ENCODE measurements around the gene LARP4B.

The LARP4B gene

GRCh38 chr10:958106-958505 lies 26.6 kb upstream of the LARP4B start:
- no peak for DNase-seq (ENCODE audit: low spot score)
- no peak for TF ChIP-seq CTCF (IDR thresholded peaks at IDR 0.05; ENCODE audit: extremely low read depth, missing control alignments)

GRCh38 chr10:955820-956217 lies 24.3 kb upstream of the LARP4B start:
- no peak for TF ChIP-seq CTCF (IDR thresholded peaks at IDR 0.05; ENCODE audit: extremely low read depth, missing control alignments)
- no peak for DNase-seq (ENCODE audit: low spot score)

- TF ChIP-seq CTCF (IDR thresholded peaks at IDR 0.05; ENCODE audit: extremely low read depth, missing control alignments), result no peak
These were observed 23.8 kb upstream of the LARP4B start for GRCh38 chr10:955127-955819.

GRCh38 chr10:954396-954795 lies 22.9 kb upstream of the LARP4B start:
- no peak for TF ChIP-seq CTCF (IDR thresholded peaks at IDR 0.05; ENCODE audit: extremely low read depth, missing control alignments)
- no peak for DNase-seq (ENCODE audit: low spot score)

More at GRCh38 chr10:955127-955819, 23.8 kb upstream of the LARP4B start:
- no peak for DNase-seq (ENCODE audit: low spot score)

GRCh38 chr10:953836-954235 lies 22.3 kb upstream of the LARP4B start:
- no peak for DNase-seq (ENCODE audit: low spot score)
- TF ChIP-seq CTCF (IDR thresholded peaks at IDR 0.05; ENCODE audit: extremely low read depth, missing control alignments), result no peak

- no peak for TF ChIP-seq CTCF (IDR thresholded peaks at IDR 0.05; ENCODE audit: extremely low read depth, missing control alignments)
- DNase-seq (ENCODE audit: low spot score), result no peak
These were observed 17.9 kb upstream of the LARP4B start for GRCh38 chr10:949446-949845.

GRCh38 chr10:948347-948746 lies 16.8 kb upstream of the LARP4B start:
- TF ChIP-seq CTCF (IDR thresholded peaks at IDR 0.05; ENCODE audit: extremely low read depth, missing control alignments), result no peak

More at GRCh38 chr10:948347-948746, 16.8 kb upstream of the LARP4B start:
- DNase-seq (ENCODE audit: low spot score), result no peak
